ENCODE measurements around the gene CEP41.

Gene CEP41

DNA sequence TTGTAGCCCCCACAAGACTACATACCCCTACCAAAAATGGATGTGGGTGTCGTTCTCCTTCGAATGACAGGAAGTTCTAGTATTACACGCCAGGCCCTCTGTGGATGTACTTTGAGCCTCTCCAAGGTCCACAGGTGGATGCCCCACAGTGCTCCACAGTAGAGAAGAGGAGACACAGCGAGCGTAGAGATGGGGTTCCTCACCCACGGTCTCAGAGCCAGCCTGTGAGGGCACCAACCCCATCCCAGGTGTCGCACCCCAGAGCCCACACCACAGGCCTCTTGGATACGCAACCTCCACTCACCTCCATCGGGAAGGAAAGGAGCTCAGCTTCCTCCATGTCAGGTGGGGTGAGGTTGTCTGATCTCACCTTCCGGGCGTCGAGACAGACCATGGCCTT is 93.9 kb downstream of the CEP41 start:
- no peak for DNase-seq

DNA sequence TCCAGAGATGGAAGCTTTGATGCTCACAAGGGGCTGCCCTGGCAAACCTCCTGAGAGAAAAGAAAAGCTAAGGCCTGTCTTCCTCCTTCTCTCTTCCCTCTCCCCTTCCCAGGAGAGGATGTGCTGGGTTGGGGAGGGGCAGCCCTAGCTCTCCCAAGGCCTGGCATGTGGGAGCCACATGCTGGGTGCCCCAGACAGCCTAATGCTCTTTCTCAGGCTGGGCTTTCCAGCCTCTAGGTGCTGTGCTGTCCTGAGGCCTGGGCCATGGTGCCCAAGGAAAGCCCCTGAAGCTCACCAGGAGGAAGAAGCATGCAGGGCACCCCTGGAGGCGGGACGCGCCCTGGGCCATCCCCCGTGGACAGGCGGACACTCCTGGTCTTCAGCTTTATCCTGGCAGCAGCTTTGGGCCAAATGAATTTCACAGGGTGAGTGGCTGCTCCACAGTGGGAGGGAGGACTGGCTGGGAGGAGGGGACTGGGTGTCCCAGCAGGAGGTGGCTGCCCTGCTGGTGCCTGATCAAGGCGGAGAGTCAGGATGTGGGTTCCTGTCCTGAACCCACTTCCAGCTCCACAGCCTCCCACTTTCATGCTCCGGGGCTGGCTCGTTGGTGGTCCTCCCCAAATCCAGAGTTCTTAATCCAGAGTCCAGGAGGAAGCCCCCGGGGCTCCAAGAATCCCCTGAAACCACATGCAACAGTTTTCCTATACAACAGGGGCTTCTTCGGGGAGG is 94.5 kb downstream of the CEP41 start:
- no peak for DNase-seq

DNA sequence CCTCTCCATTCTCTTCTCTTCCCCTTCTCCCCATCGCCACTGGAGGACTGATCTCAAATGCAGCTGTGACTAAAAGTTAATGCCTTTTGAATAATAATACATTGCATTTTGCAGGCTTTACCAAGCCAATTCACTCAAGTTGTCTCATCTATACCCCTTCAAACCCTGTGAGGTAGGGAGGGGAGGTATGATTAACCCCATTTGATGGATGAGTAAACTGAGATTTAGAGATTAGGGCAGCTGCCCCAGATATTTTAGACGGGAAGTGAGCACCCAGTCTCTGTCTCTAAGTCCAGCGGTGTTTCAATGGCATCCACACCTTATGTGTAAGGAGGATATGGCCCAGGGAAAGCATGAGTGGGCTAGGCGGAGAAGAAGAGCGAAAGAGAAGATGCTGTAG is 95.1 kb downstream of the CEP41 start:
- no peak for DNase-seq

DNA sequence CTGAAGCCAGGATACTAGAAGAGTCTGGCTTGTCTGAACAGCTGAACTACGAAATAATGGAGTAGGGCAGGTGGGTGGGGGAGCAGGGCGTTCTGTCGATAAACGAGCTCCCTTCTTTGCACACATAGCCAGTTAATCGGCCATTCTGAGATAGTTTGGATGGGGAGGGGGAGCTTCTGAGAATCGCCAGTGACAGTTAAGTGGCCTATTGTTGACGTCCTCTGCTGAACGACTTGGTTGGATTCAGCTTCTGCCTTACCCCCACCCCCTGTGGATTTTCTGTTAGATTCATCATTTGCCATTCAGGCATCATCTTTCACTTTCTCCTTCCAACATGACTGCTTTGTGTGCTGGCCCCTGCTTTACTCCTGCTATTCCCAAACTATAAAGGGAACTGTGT is 95.7 kb downstream of the CEP41 start:
- no peak for DNase-seq

DNA sequence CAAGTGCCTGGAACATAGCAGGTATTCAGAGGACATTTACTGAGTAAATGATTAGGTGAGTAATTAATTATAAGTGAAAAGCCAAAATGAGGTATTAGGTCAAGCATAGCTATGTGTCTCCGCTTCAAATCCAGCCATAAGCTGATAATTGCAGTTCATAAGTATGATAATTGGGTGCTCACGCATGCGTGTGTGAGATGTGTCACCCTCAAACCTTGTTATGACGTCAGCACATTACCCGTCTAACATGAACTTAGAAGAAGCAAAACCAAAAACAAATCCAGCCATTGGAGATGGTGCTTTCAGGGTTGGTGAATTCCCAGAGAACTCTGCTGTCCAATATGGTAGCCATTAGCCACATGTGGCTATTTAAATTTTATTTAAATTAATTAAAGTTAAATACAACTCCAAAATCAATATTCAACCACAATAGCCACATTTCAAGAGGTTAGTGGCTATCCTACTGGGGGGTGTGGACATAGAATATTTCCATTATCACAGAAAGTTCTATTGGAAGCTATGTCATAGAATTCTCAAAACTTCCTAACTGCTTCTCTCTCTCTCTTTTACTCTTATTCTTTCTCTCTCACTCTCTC is 96.4 kb downstream of the CEP41 start, which contains the start of gene CPA5:
Gene CPA5, plus strand, starts transcription at position 546 of the 596 bp plus-strand sequence. CDS start 1,670 bp downstream, outside the sequence.
- no peak for DNase-seq

Measured in NCI-H446 (cell line).